ENCODE measurements around the gene DLL4.
A peak's percentile ranks its signal among the peaks of the same experiment; 100 is the strongest.

The DLL4 gene

DNA sequence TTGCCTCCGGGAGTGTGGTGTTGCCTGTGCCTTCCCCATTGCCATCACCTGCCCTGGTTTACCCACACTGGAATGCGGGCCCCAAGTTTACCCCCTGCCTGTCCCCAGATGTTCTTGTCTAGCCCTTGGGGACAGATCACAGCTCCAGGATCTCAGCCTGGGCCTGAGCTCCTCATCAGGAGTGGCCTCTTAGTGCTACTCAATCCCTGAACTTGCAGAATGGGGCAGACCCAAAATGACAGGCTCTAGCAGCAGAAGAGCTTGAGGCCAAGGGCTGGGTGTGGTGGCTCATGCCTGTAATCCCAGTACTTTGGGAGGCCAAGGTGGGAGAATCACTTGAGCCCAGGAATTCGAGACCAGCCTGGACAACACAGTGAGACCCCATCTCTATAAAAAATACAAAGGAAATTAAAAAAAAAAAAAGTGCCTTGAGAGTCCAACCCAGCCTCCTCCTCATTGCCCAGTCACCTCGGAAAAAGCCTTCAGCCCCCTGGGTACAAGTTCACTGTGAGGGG, 28.0 kb downstream of the DLL4 start:
- ChIA-PET CTCF (interaction anchor here (5.8 kb wide), 1 partner anchor 15 kb away, joined by 30 read pairs; no protein-coding TSS in a partner anchor), POLR2A (ENCODE audit: low non-redundant PET) (interaction anchor here (0.5 kb wide), 1 partner anchor 186 kb away, joined by 7 read pairs; no protein-coding TSS in a partner anchor)
- DNase-seq (ENCODE audit: low spot score) = no peak
- TF ChIP-seq CTCF (conservative IDR thresholded peaks at IDR 0.05; ENCODE audit: low read depth) = no peak
- peak overlapping the region; percentile 46 for H3K27ac ChIP-seq

- ChIA-PET POLR2A (ENCODE audit: low non-redundant PET) (no interaction called here), CTCF (interaction anchor here (5.8 kb wide), 1 partner anchor 16 kb away, joined by 30 read pairs; no protein-coding TSS in a partner anchor)
- H3K27ac ChIP-seq = peak overlapping the region; percentile 46
- TF ChIP-seq CTCF (conservative IDR thresholded peaks at IDR 0.05; ENCODE audit: low read depth) = no peak
- no peak for DNase-seq (ENCODE audit: low spot score)
Measured at GRCh38 chr15:40957581-40958051, 28.5 kb downstream of the DLL4 start.

- ChIA-PET POLR2A (ENCODE audit: low non-redundant PET) (no interaction called here), CTCF (no interaction called here)
- TF ChIP-seq CTCF (conservative IDR thresholded peaks at IDR 0.05; ENCODE audit: low read depth) = no peak
- no peak for DNase-seq (ENCODE audit: low spot score)
- H3K27ac ChIP-seq = peak overlapping the region; percentile 46
Measured at GRCh38 chr15:40958146-40958545, 29.0 kb downstream of the DLL4 start.

DNA sequence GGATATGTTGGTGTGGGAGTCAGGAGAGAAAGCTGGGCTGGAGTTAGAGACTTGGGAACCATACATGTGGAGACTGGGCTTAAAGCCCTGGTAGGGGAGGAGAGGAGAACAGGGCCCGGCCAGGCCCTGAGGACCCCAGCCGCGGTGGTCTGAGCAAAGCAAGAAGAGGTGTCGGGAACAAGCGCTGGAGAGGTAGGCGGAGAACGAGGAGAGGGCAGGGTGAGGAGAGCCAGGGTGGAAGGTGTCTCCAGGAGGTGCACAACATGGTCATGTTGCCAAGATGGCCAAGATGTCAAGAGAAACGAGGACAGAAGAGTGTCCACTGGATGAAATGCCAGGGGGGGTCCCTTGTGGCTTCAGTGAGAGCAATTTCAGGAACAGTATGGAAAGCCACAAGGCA, 29.6 kb downstream of the DLL4 start:
- ChIA-PET CTCF (interaction anchor here (0.6 to 1.1 kb wide), 2 partner anchors 17 to 27 kb away, joined by 3 read pairs; no protein-coding TSS in a partner anchor), POLR2A (ENCODE audit: low non-redundant PET) (no interaction called here)
- peak overlapping the region; percentile 46 for H3K27ac ChIP-seq
- no peak for DNase-seq (ENCODE audit: low spot score)
- no peak for TF ChIP-seq CTCF (conservative IDR thresholded peaks at IDR 0.05; ENCODE audit: low read depth)

DNA sequence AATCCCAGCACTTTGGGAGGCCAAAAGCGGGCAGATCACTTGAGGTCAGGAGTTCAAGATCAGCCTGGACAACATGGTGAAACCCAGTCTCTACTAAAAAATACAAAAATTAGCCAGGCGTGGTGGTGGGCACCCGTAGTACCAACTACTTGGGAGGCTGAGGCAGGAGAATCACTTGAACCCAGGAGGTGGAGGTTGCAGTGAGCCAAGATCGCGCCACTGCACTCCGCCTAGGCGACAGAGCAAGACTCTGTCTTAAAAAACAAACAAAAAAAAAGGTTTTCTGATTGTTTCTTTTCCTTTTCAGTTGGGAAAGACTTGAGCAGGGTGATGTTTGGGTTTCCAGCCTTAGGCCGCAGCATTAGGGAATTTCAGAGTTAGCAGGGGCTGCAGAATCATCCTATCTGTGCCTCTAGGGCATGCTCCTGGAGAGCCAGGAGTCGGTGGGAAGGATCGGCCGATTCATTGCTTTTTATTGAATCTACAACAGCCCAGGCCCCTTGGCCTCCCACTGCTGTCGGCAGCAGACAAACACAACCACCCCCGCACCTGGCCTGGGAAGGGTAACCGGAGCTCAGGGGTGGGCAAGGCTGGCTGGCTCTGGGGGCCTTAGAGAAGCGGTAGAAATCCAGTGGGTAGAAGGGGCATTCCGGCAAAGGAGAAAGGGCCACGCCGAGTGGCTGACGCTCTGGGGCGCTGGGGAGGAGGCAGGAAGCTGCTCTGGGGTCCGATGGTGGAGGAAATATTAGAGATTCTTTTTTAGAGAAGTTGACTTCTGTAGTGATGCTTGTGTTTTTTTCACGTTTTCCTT, 30.4 kb downstream of the DLL4 start:
- no peak for TF ChIP-seq CTCF (conservative IDR thresholded peaks at IDR 0.05; ENCODE audit: low read depth)
- H3K27ac ChIP-seq = peak overlapping the region; percentile 9; the same call in 1 of the 2 replicates
- POLR2A ChIA-PET (ENCODE audit: low non-redundant PET) = no interaction called here
- CTCF ChIA-PET = interaction anchor here (0.6 to 1.1 kb wide), 2 partner anchors 17 to 28 kb away, joined by 3 read pairs; no protein-coding TSS in a partner anchor
- no peak for DNase-seq (ENCODE audit: low spot score)

- no peak for TF ChIP-seq CTCF (conservative IDR thresholded peaks at IDR 0.05; ENCODE audit: low read depth)
- ChIA-PET CTCF (no interaction called here), POLR2A (ENCODE audit: low non-redundant PET) (no interaction called here)
- DNase-seq (ENCODE audit: low spot score) = no peak
- peak overlapping the region; percentile 45 for H3K27ac ChIP-seq
Measured at GRCh38 chr15:40960151-40960885, 31.2 kb downstream of the DLL4 start.
